Activated naive CD8-positive, alpha-beta T cell treated with anti-CD3 and anti-CD28 coated beads, Interleukin-2, amount 50 U/mL, for 16 hours (primary cell): Measurements from ENCODE around the gene SSR4.
"Not testable (repeated sequence)": the region's sequence is repeated elsewhere in the genome, so short reads cannot be mapped to it uniquely, and the experiment has no call there.

Source experiments
- DNase-seq: peaks from one replicate; pipeline ENCODE4 v3.0.0-alpha.2; 2020; ENCODE audit warnings: low read depth, low spot score

Gene SSR4

GRCh38 chrX:153794018-153794896 lies at the start of gene SSR4, which contains the start of gene IDH3G:
TSS of gene SSR4 (plus strand) at chrX:153794668. CDS start at chrX:153794688, 20 bp downstream.
TSS of gene IDH3G (minus strand) at chrX:153794375. CDS start at chrX:153794326, 49 bp downstream.
- peak; percentile 76 for DNase-seq

GRCh38 chrX:153745067-153745433 lies 49.4 kb upstream of the SSR4 start:
- DNase-seq = not testable (repeated sequence)

- no peak for DNase-seq
Observed at GRCh38 chrX:153746359-153746758, 48.1 kb upstream of the SSR4 start.

GRCh38 chrX:153746991-153747390 lies 47.5 kb upstream of the SSR4 start:
- DNase-seq = not testable (repeated sequence)

- not testable (repeated sequence) for DNase-seq
Observed at GRCh38 chrX:153749017-153749416, 45.5 kb upstream of the SSR4 start.

- no peak for DNase-seq
Observed at GRCh38 chrX:153750127-153750774, 44.2 kb upstream of the SSR4 start.

GRCh38 chrX:153755136-153755535 lies 39.3 kb upstream of the SSR4 start:
- no peak for DNase-seq

- DNase-seq = no peak
Observed at GRCh38 chrX:153761863-153762262, 32.6 kb upstream of the SSR4 start.

- no peak for DNase-seq
Observed at GRCh38 chrX:153762626-153763173, 31.8 kb upstream of the SSR4 start.

GRCh38 chrX:153763298-153763932 lies 31.1 kb upstream of the SSR4 start:
- no peak for DNase-seq

- DNase-seq = peak; percentile 32
Observed at GRCh38 chrX:153763989-153764755, 30.3 kb upstream of the SSR4 start, which contains the start of gene PLXNB3. TSS of gene PLXNB3 (plus strand) at chrX:153764249. CDS start at chrX:153765536, 1,287 bp downstream.

- DNase-seq = no peak
Observed at GRCh38 chrX:153764786-153765137, 29.7 kb upstream of the SSR4 start.

- no peak for DNase-seq
Observed at GRCh38 chrX:153765138-153766079, 29.1 kb upstream of the SSR4 start.

GRCh38 chrX:153766098-153766817 lies 28.2 kb upstream of the SSR4 start:
- DNase-seq = peak; percentile 17

- DNase-seq = no peak
Observed at GRCh38 chrX:153766871-153767673, 27.4 kb upstream of the SSR4 start.

GRCh38 chrX:153767674-153768055 lies 26.8 kb upstream of the SSR4 start:
- no peak for DNase-seq

GRCh38 chrX:153768311-153769157 lies 25.9 kb upstream of the SSR4 start:
- no peak for DNase-seq
